WTC11 (cell line): ENCODE results near the gene MPV17L2.

Source experiments
- ATF1 ChIP-seq: sonication (generic); formaldehyde crosslinking; IDR thresholded peaks from 2 replicates; pipeline ENCODE4 v1.8.1; 2023; ENCODE audit warnings: mild to moderate bottlenecking, moderate library complexity, missing genetic modification reagents
- GABPB1 ChIP-seq: sonication (generic); formaldehyde crosslinking; IDR thresholded peaks from 2 replicates; pipeline ENCODE4 v1.8.1; 2023; ENCODE audit warnings: mild to moderate bottlenecking, missing genetic modification reagents
- NFATC4 ChIP-seq: fragments of 250-450 bp; sonication (Bioruptor Pico); IDR thresholded peaks from 2 replicates; pipeline ENCODE4 v1.9.0; 2021; ENCODE audit warnings: mild to moderate bottlenecking
- NFE2L1 ChIP-seq: sonication (generic); formaldehyde crosslinking; IDR thresholded peaks from 2 replicates; pipeline ENCODE4 v1.8.1; 2023; ENCODE audit warnings: missing genetic modification reagents
- ZBTB43 ChIP-seq: sonication (generic); formaldehyde crosslinking; IDR thresholded peaks from 2 replicates; pipeline ENCODE4 v1.8.1; 2023; ENCODE audit warnings: mild to moderate bottlenecking, missing genetic modification reagents
- TF ChIP-seq, protein P1 (sequence below): fragments of 200-600 bp; IDR thresholded peaks from 2 replicates; pipeline ENCODE4 v1.8.0; 2022; ENCODE audit warnings: antibody characterized with exemption
- TF ChIP-seq, protein P2 (sequence below): fragments of 250-450 bp; sonication (Bioruptor Pico); IDR thresholded peaks from 2 replicates; pipeline ENCODE4 v1.9.0; 2021; ENCODE audit warnings: mild to moderate bottlenecking, borderline replicate concordance
- TF ChIP-seq, protein P3 (sequence below): sonication (generic); formaldehyde crosslinking; IDR thresholded peaks from 2 replicates; pipeline ENCODE4 v1.8.1; 2022; ENCODE audit warnings: missing genetic modification reagents, borderline replicate concordance

DNA sequence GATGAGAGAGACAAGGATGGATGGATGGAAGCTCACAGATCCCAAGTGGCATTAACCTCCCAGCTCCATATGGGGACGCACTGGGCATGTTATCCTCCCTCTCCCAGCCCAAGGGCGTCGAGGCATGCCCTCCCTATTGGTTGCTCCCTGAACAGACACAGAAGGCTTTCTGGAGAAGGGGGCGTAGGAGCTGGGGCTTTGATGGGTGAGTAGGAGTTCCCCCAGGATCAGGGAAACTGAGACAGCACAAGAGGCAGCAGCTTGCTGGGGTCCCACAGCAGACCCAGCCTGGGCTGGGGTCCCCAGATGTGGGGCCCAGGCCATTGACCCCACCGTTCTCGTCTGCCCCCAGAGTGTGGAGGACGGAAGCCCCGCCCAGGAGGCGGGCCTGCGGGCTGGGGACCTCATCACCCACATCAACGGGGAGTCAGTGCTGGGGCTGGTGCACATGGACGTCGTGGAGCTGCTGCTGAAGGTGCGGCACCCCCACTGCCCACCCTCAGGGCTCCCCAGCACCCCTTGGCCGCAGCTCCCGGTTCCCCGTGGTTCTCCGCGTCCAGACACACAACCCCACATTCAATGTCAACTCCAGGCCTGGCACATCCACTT is 47.5 kb upstream of the MPV17L2 start:
- TF ChIP-seq NFE2L1 (CRISPR knock-in tag) (no peak), GABPB1 (CRISPR knock-in tag) (no peak), ATF1 (CRISPR knock-in tag) (no peak), NFATC4 (CRISPR knock-in tag) (no peak), ZBTB43 (CRISPR knock-in tag) (no peak)
- TF ChIP-seq, protein P1, sequence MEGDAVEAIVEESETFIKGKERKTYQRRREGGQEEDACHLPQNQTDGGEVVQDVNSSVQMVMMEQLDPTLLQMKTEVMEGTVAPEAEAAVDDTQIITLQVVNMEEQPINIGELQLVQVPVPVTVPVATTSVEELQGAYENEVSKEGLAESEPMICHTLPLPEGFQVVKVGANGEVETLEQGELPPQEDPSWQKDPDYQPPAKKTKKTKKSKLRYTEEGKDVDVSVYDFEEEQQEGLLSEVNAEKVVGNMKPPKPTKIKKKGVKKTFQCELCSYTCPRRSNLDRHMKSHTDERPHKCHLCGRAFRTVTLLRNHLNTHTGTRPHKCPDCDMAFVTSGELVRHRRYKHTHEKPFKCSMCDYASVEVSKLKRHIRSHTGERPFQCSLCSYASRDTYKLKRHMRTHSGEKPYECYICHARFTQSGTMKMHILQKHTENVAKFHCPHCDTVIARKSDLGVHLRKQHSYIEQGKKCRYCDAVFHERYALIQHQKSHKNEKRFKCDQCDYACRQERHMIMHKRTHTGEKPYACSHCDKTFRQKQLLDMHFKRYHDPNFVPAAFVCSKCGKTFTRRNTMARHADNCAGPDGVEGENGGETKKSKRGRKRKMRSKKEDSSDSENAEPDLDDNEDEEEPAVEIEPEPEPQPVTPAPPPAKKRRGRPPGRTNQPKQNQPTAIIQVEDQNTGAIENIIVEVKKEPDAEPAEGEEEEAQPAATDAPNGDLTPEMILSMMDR: no peak
- TF ChIP-seq, protein P2, sequence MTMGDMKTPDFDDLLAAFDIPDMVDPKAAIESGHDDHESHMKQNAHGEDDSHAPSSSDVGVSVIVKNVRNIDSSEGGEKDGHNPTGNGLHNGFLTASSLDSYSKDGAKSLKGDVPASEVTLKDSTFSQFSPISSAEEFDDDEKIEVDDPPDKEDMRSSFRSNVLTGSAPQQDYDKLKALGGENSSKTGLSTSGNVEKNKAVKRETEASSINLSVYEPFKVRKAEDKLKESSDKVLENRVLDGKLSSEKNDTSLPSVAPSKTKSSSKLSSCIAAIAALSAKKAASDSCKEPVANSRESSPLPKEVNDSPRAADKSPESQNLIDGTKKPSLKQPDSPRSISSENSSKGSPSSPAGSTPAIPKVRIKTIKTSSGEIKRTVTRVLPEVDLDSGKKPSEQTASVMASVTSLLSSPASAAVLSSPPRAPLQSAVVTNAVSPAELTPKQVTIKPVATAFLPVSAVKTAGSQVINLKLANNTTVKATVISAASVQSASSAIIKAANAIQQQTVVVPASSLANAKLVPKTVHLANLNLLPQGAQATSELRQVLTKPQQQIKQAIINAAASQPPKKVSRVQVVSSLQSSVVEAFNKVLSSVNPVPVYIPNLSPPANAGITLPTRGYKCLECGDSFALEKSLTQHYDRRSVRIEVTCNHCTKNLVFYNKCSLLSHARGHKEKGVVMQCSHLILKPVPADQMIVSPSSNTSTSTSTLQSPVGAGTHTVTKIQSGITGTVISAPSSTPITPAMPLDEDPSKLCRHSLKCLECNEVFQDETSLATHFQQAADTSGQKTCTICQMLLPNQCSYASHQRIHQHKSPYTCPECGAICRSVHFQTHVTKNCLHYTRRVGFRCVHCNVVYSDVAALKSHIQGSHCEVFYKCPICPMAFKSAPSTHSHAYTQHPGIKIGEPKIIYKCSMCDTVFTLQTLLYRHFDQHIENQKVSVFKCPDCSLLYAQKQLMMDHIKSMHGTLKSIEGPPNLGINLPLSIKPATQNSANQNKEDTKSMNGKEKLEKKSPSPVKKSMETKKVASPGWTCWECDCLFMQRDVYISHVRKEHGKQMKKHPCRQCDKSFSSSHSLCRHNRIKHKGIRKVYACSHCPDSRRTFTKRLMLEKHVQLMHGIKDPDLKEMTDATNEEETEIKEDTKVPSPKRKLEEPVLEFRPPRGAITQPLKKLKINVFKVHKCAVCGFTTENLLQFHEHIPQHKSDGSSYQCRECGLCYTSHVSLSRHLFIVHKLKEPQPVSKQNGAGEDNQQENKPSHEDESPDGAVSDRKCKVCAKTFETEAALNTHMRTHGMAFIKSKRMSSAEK (CRISPR knock-in tag): no peak
- TF ChIP-seq, protein P3, sequence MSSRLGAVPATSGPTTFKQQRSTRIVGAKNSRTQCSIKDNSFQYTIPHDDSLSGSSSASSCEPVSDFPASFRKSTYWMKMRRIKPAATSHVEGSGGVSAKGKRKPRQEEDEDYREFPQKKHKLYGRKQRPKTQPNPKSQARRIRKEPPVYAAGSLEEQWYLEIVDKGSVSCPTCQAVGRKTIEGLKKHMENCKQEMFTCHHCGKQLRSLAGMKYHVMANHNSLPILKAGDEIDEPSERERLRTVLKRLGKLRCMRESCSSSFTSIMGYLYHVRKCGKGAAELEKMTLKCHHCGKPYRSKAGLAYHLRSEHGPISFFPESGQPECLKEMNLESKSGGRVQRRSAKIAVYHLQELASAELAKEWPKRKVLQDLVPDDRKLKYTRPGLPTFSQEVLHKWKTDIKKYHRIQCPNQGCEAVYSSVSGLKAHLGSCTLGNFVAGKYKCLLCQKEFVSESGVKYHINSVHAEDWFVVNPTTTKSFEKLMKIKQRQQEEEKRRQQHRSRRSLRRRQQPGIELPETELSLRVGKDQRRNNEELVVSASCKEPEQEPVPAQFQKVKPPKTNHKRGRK (CRISPR knock-in tag): no peak
